K562 (cell line): ENCODE data around the gene CDC20. TPM values are rescaled to one million over a fixed set of nuclear protein-coding genes. Genes with fewer than 3 reads are reported as not detected.
A peak's percentile ranks its signal among the peaks of the same experiment; 100 is the strongest.

Source experiments
- CBX2 ChIP-seq: fragments of 200-600 bp; sonication (generic); IDR thresholded peaks from one replicate; pipeline ENCODE4 v1.6.1; 2012; ENCODE audit warnings: mild to moderate bottlenecking, low read length, inconsistent platforms; ENCODE audit not compliant: insufficient read depth, poor library complexity, severe bottlenecking
- EGR1 ChIP-seq: fragments of 450-650 bp; conservative IDR thresholded peaks from 2 replicates; pipeline ENCODE4 v1.6.1; 2017; ENCODE audit warnings: mild to moderate bottlenecking
- ILK ChIP-seq: fragments of 450-650 bp; IDR thresholded peaks from 2 replicates; pipeline ENCODE4 v1.6.1; 2016; ENCODE audit warnings: missing genetic modification characterization, low read depth, mild to moderate bottlenecking, missing compliant biosample characterization, moderate library complexity, borderline replicate concordance
- MTF1 ChIP-seq: fragments of 250-450 bp; sonication (Bioruptor Pico); IDR thresholded peaks from 2 replicates; pipeline ENCODE4 v1.9.0; 2021; ENCODE audit warnings: moderate library complexity, mild to moderate bottlenecking, inconsistent platforms, borderline replicate concordance
- NFE2 ChIP-seq: IDR thresholded peaks from 2 replicates; pipeline ENCODE4 v1.6.1; 2014; ENCODE audit warnings: antibody characterized with exemption, low read depth
- NFXL1 ChIP-seq: fragments of 450-650 bp; formaldehyde crosslinking; IDR thresholded peaks from 2 replicates; pipeline ENCODE4 v1.4.0; 2021; ENCODE audit warnings: mild to moderate bottlenecking
- NKRF ChIP-seq: fragments of 450-650 bp; IDR thresholded peaks from 2 replicates; pipeline ENCODE4 v1.6.1; 2016; ENCODE audit warnings: borderline replicate concordance
- NR4A1 ChIP-seq, 2 experiments: fragments of 250-450 bp in 1 of 2; fragments of 450-650 bp in 1 of 2; sonication (Bioruptor Pico) in 1 of 2; IDR thresholded peaks; 2 replicates each; pipeline versions ENCODE4 v1.4.0 to v1.6.1; 2016 to 2020; ENCODE audit warnings: mild to moderate bottlenecking in 2 of 2, missing compliant biosample characterization in 1 of 2, missing genetic modification characterization in 1 of 2, moderate library complexity in 1 of 2
- PML ChIP-seq: IDR thresholded peaks from 2 replicates; pipeline ENCODE4 v1.6.1; 2012; ENCODE audit warnings: low read length, inconsistent platforms
- PRMT5 ChIP-seq: sonication (generic); formaldehyde crosslinking; IDR thresholded peaks from 2 replicates; pipeline ENCODE4 v1.5.0; 2020; ENCODE audit warnings: missing genetic modification reagents
- PTRF ChIP-seq: fragments of 450-650 bp; IDR thresholded peaks from 2 replicates; pipeline ENCODE4 v1.6.1; 2016; ENCODE audit warnings: mild to moderate bottlenecking, missing genetic modification characterization, missing compliant biosample characterization
- RBM15 ChIP-seq: fragments of 200-400 bp; formaldehyde crosslinking; IDR thresholded peaks from 2 replicates; pipeline ENCODE4 v1.6.1; 2018; ENCODE audit warnings: mild to moderate bottlenecking, low read length, moderate library complexity; ENCODE audit not compliant: insufficient read depth
- SREBF1 ChIP-seq: fragments of 150-350 bp; IDR thresholded peaks from 2 replicates; pipeline ENCODE4 v1.6.1; 2014; ENCODE audit warnings: antibody characterized with exemption, low read depth, low read length, borderline replicate concordance
- SREBF2 ChIP-seq: sonication (generic); formaldehyde crosslinking; IDR thresholded peaks from 2 replicates; pipeline ENCODE4 v1.4.0; 2020; ENCODE audit warnings: mild to moderate bottlenecking, missing genetic modification reagents
- TAF9B ChIP-seq: fragments of 450-650 bp; IDR thresholded peaks from 2 replicates; pipeline ENCODE4 v1.6.1; 2018; ENCODE audit warnings: mild to moderate bottlenecking; ENCODE audit not compliant: partially characterized antibody
- THAP7 ChIP-seq: fragments of 250-450 bp; sonication (Bioruptor Pico); IDR thresholded peaks from 2 replicates; pipeline ENCODE4 v1.5.0; 2021
- ZBTB1 ChIP-seq: sonication (generic); formaldehyde crosslinking; IDR thresholded peaks from 2 replicates; pipeline ENCODE4 v1.8.1; 2023; ENCODE audit warnings: missing genetic modification reagents, low read depth, mild to moderate bottlenecking, borderline replicate concordance
- ZBTB43 ChIP-seq: sonication (generic); formaldehyde crosslinking; IDR thresholded peaks from 2 replicates; pipeline ENCODE4 v1.8.0; 2023; ENCODE audit warnings: mild to moderate bottlenecking, missing genetic modification reagents
- ZKSCAN3 ChIP-seq: fragments of 250-450 bp; sonication (Bioruptor Pico); IDR thresholded peaks from 2 replicates; pipeline ENCODE4 v1.4.0; 2020
- ZNF184 ChIP-seq: sonication (generic); formaldehyde crosslinking; IDR thresholded peaks from 2 replicates; pipeline ENCODE4 v1.5.0; 2020; ENCODE audit warnings: missing genetic modification reagents
- ZNF354B ChIP-seq: fragments of 250-450 bp; sonication (Bioruptor Pico); IDR thresholded peaks from 2 replicates; pipeline ENCODE4 v1.4.0; 2020
- ZNF57 ChIP-seq: fragments of 450-650 bp; formaldehyde crosslinking; IDR thresholded peaks from 2 replicates; pipeline ENCODE4 v1.4.0; 2020; ENCODE audit warnings: mild to moderate bottlenecking, moderate library complexity
- ZNF695 ChIP-seq: fragments of 450-650 bp; formaldehyde crosslinking; IDR thresholded peaks from 2 replicates; pipeline ENCODE4 v1.4.0; 2020; ENCODE audit warnings: mild to moderate bottlenecking, moderate library complexity
- ZNF785 ChIP-seq: fragments of 250-450 bp; sonication (Bioruptor Pico); IDR thresholded peaks from 2 replicates; pipeline ENCODE4 v1.4.0; 2020; ENCODE audit warnings: mild to moderate bottlenecking
- polyA plus RNA-seq, 8 experiments: library from polyadenylated mRNA; depleted of rRNA in 4 of 8; stranded (reverse) in 5 of 8; unstranded in 3 of 8; fragments of >200 nt; fragmentation: Nextera tagmentation in 2 of 8; fragmentation: Illumina TruSeq in 1 of 8; extraction: Ambion mirVana in 2 of 8; extraction: Trizol in 1 of 8; gene quantifications; 2 replicates each; pipeline versions ENCODE4 v1.2.1 to v1.2.3, GENCODE V29; 2011 to 2014; ENCODE audit warnings: inconsistent platforms in 1 of 8, missing spikeins in 1 of 8
- total RNA-seq, 7 experiments: library from RNA; depleted of rRNA in 6 of 7; stranded (reverse); fragments of >200 nt in 6 of 7; fragmentation: Illumina TruSeq in 2 of 7; extraction: Trizol in 2 of 7; gene quantifications; 2 replicates each; pipeline versions ENCODE4 v1.2.1 to v1.2.3, GENCODE V29; 2011 to 2021; ENCODE audit warnings: low replicate concordance in 1 of 7

Gene CDC20
- total and polyA plus RNA-seq, 9 of the 15 experiments (the other 6 are each of a cell fraction or from before 2014, with no cell fraction given) = 45.2 to 224 (median 121) TPM

DNA sequence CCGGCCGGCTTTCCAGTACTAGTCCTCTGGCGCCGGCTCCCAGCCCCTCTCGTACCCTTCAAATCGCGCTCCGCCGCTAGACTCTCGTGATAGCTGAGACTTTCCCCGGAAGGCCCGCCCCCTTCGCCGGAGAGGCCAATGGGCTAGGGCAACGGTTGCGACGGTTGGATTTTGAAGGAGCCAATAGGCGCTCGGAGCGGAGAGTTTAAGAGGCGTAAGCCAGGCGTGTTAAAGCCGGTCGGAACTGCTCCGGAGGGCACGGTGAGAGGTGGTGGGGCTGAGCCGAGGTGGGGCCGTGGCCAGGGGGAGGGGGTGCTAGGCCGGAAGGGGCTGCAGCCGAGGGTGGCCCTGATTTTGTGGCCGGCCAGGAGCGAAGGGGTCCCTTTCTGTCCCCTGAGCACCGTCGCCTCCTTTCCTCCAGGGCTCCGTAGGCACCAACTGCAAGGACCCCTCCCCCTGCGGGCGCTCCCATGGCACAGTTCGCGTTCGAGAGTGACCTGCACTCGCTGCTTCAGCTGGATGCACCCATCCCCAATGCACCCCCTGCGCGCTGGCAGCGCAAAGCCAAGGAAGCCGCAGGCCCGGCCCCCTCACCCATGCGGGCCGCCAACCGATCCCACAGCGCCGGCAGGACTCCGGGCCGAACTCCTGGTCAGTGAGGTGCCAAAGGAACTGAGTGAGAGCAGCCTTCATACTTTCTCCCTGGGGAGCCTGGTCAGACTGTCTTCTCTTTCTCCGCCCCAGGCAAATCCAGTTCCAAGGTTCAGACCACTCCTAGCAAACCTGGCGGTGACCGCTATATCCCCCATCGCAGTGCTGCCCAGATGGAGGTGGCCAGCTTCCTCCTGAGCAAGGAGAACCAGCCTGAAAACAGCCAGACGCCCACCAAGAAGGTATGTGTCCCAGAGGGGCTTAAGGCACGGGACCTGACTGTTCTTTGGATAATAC lies at the start of gene CDC20 (continued):
- no peak for TF ChIP-seq TAF9B
- TF ChIP-seq NFE2 = 0 out of 2 replicates have a peak, but pooled peaks have one; percentile 3
- TF ChIP-seq EGR1 = no peak
- TF ChIP-seq PTRF (tag) = no peak
- TF ChIP-seq PML = 0 out of 2 replicates have a peak, but pooled peaks have one; percentile 13
- peak; percentile 61; the same call in 1 of the 2 replicates for TF ChIP-seq ZBTB1 (CRISPR knock-in tag)
- TF ChIP-seq ZKSCAN3 (CRISPR knock-in tag) = no peak
- TF ChIP-seq RBM15 = no peak
- no peak for TF ChIP-seq THAP7
- TF ChIP-seq NFXL1 (CRISPR knock-in tag) = no peak
- peak; percentile 91; the same call in 1 of the 2 replicates for TF ChIP-seq NKRF
- TF ChIP-seq ZNF354B = no peak
- TF ChIP-seq MTF1 = no peak
- no peak for TF ChIP-seq ZNF184 (CRISPR knock-in tag)
- TF ChIP-seq ZBTB43 = peak; percentile 71; the same call in 1 of the 2 replicates
- no peak for TF ChIP-seq SREBF1
- no peak for TF ChIP-seq PRMT5
- TF ChIP-seq ZNF785 (CRISPR knock-in tag) = no peak
- no peak for TF ChIP-seq ILK (tag)
- no peak for TF ChIP-seq ZNF57 (CRISPR knock-in tag)
- no peak for TF ChIP-seq NR4A1 (CRISPR knock-in tag; IDR thresholded peaks at IDR 0.05)
- TF ChIP-seq NR4A1 (tag; IDR thresholded peaks at IDR 0.05) = no peak
- TF ChIP-seq SREBF2 (CRISPR knock-in tag) = no peak
- TF ChIP-seq CBX2 = no peak
- no peak for TF ChIP-seq ZNF695 (CRISPR knock-in tag)
